HG03060 (cell line): ENCODE results near the gene SKOR1.

Experiments used
- ATAC-seq: cut with Tn5 transposase; IDR thresholded peaks from one replicate; pipeline ENCODE4 v1.9.1; 2021; ENCODE audit warnings: low read depth, moderate number of reproducible peaks; ENCODE audit not compliant: unreplicated experiment

Gene SKOR1

DNA sequence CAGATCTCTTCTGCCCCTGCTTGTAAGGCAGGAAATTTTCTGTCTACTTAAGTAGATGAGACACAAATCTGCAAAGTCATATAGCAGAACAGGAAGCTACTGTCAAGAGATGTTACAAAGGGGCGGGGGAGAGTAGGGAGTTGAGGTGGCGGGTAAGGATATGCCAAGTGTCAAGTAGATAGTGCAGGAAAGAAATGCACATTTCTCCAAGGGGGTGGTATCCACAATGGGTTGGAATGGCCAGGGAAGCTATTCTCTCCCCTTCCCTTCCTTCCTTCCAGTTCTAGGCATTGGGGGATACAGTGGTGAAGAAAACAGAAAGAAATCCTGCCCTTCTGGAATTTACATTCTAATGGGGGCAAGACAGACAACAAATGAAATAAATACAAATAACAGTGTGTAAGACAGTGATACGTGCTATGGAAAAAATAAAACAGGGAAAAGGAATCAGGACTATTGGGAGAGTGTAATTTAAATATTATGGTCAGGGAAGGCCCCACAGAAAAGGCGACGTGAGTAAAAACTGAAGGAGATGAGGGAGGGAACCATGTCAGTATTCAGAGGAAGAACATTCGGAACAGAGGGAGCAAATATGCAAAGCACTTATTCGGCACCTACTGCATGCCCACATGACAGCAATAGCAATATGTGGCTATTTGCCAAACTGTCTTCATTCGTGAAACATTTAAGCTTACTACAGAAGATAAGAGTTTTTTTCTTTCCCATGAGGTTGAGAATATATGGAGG is 57.4 kb downstream of the SKOR1 start:
- no peak for ATAC-seq

DNA sequence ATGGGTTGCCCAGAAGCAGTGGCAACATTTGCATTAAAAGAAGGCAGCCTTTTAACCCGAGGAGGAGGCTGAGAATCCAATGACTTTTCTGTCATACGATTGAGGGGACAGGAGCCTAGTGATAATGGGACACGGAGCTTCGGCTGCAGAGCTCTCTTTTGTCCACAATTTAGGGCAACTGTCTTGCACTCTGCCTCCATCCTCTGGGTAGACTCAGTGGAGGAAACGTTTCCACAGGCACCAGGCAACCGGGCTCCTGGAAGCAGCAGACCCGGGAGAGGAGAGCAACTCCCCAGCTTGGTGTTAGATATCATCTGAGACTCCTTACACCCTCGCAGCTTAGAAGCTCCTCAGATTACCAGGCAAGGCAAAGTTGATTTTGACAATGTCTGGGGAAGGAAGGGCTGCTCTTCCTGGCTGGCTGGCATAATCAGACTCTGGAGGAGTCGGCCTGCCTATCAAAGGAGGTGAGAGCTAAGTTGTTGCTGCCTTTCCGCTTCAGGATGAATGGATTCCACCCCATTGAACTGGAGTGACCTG is 58.0 kb downstream of the SKOR1 start:
- no peak for ATAC-seq

DNA sequence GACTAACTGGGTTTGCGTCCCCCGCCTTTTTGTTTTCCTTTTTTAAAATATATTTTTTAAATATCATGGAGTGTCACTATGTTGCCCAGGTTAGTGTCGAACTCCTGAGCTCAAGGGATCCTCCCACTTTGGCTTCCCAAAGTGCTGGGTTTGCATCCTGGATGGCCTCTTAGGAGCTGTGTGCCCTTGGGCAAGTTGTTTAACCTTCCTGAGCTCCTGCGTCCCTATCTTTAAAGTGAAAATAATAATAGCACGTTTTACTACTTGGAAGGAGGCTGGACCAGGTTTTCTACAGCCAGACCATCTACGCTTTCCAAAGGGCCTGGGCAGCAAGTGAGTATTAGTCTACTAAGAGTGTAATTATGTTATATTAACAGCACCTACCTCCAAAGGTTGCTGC is 58.7 kb downstream of the SKOR1 start:
- no peak for ATAC-seq
